ENCODE measurements around the gene ECM2. TPM values are rescaled to one million over a fixed set of nuclear protein-coding genes. Genes with fewer than 3 reads are reported as not detected.

The ECM2 gene
- total RNA-seq, 1 experiment from 2014 or later: not detected

GRCh38 chr9:92522983-92523970 lies 12.5 kb downstream of the ECM2 start:
- WGBS (ENCODE audit: extremely low coverage, insufficient read length, low lambda C conversion rate): no CpG with 5 or more reads among the region's 10 CpGs
- Histone ChIP-seq H3K56ac (ENCODE audit: insufficient read length, low read depth, low read length) (no peak overlapping the region), H3K27me3 (ENCODE audit: insufficient read depth, low read length) (no peaks in the 10 kb centered on the region)

More at GRCh38 chr9:92522983-92523970, 12.5 kb downstream of the ECM2 start:
- Histone ChIP-seq H3T11ph (ENCODE audit: low read length) (no peak overlapping the region), H3K23me2 (ENCODE audit: insufficient read length, low read depth, low read length, poor library complexity, severe bottlenecking) (no peaks in the 10 kb centered on the region), H3K79me2 (ENCODE audit: insufficient read depth, low read length) (no peaks in the 10 kb centered on the region), H2AFZ (ENCODE audit: low read length) (no peak overlapping the region), H3K4me1 (ENCODE audit: insufficient read depth, low read length) (no peaks in the 10 kb centered on the region), H2BK15ac (ENCODE audit: low read depth, low read length) (no peak overlapping the region), H2BK5ac (ENCODE audit: insufficient read length, low read length) (no peak overlapping the region), H3K9me3 (ENCODE audit: control insufficient read depth, low read depth, low read length) (no peaks in the 10 kb centered on the region), H3K79me1 (ENCODE audit: insufficient read depth, low read depth, low read length, poor library complexity, severe bottlenecking) (no peaks in the 10 kb centered on the region), H3K23ac (ENCODE audit: insufficient read length, low read depth, low read length) (no peak overlapping the region), H2AK5ac (ENCODE audit: insufficient read length, low read length) (no peak overlapping the region), H4K91ac (ENCODE audit: insufficient read length, low read depth, low read length) (no peak overlapping the region), H2BK12ac (ENCODE audit: insufficient read length, low read depth, low read length) (no peak overlapping the region), H3K4ac (ENCODE audit: low read depth, low read length) (no peak overlapping the region), H2BK120ac (ENCODE audit: low read depth, low read length, poor library complexity, severe bottlenecking) (no peak overlapping the region), H3K14ac (ENCODE audit: insufficient read depth, low read length) (no peak overlapping the region), H2BK20ac (ENCODE audit: low read depth, low read length, poor library complexity, severe bottlenecking) (no peak overlapping the region), H4K20me1 (ENCODE audit: control insufficient read depth, insufficient read depth, insufficient read length) (no peaks in the 10 kb centered on the region), H4K8ac (replicated peaks; ENCODE audit: insufficient read length, low read depth, low read length) (no peak overlapping the region), H4K5ac (ENCODE audit: insufficient read length, low read depth, low read length) (no peak overlapping the region), H3K27ac (ENCODE audit: insufficient read length, low read depth, low read length) (no peak overlapping the region), H3K4me2 (ENCODE audit: insufficient read depth, insufficient read length, low read length) (no peak overlapping the region), H3K18ac (ENCODE audit: insufficient read length, low read depth, low read length) (no peak overlapping the region), H3K9ac (ENCODE audit: extremely low read depth, insufficient read length, low read length) (no peak overlapping the region)
- H3K27ac Mint-ChIP-seq: peak overlapping the region in 1 of 3 experiments; percentile 69; a peak in 2 of 7 replicates
- H3K4me1 Mint-ChIP-seq: peaks cover 0 to 4% of the 10 kb centered on the region in 2 experiments; a peak in 1 of 4 replicates
- H3K4me3 Mint-ChIP-seq: no peak overlapping the region
- no peak for TF ChIP-seq CTCF (conservative IDR thresholded peaks at IDR 0.05)
- no peaks in the 10 kb centered on the region; a peak in 1 of 7 replicates for H3K36me3 Mint-ChIP-seq (ENCODE audit: insufficient read depth in 1 of 3, low read depth in 3 of 3)
- no peak for DNase-seq
- no peaks in the 10 kb centered on the region for H3K27me3 Mint-ChIP-seq (ENCODE audit: low read depth)
- no peaks in the 10 kb centered on the region for H3K9me3 Mint-ChIP-seq
